Left lobe of liver (tissue), 2 donors: ENCODE results near the gene URM1. TPM values are rescaled to one million over a fixed set of nuclear protein-coding genes. Genes with fewer than 3 reads are reported as not detected.
A peak's percentile ranks its signal among the peaks of the same experiment; 100 is the strongest.

ENCODE experiments used
- ATAC-seq: fragments of 200-7000 bp; cut with Tn5 transposase; one replicate; pipeline ENCODE4 v1.9.1; 2020; ENCODE audit warnings: mild to moderate bottlenecking, moderate library complexity
- DNase-seq: peaks from one replicate; pipeline ENCODE4 v3.0.0-alpha.2; 2020; ENCODE audit warnings: low spot score
- total RNA-seq: library from RNA; stranded (reverse); gene quantifications from one replicate; pipeline ENCODE4 v1.2.1, GENCODE V29; 2021
- donor health status: DM: no; HTN: no; CAD: no; lungs with moderate emphysema.
- donor health status: DM: no; HTN: yes; CAD: no.

The URM1 gene
- total RNA-seq, 1 donor from 2014 or later: 24.6 TPM

DNA sequence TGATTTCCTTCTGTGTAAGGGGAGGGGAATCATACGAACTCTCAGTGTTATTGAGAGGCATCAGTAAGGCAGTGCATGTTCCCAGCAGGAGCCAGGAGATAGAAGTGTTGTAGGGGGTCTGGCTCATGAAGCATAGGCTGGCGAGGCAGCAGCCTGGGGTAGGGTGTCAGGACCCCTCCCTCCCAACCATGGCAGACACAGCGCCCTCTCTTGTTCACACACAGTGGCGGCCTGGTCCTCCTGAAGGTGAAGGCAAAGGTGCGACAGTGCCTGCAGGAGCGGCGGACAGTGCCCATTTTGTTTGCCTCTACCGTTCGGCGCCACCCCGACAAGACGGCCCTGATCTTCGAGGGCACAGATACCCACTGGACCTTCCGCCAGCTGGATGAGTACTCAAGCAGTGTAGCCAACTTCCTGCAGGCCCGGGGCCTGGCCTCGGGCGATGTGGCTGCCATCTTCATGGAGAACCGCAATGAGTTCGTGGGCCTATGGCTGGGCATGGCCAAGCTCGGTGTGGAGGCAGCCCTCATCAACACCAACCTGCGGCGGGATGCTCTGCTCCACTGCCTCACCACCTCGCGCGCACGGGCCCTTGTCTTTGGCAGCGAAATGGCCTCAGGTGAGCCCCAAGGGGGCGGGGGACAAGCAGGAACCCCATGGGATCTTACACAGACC lies 26.1 kb upstream of the URM1 start:
- DNase-seq (no peak), ATAC-seq (no peak)

DNA sequence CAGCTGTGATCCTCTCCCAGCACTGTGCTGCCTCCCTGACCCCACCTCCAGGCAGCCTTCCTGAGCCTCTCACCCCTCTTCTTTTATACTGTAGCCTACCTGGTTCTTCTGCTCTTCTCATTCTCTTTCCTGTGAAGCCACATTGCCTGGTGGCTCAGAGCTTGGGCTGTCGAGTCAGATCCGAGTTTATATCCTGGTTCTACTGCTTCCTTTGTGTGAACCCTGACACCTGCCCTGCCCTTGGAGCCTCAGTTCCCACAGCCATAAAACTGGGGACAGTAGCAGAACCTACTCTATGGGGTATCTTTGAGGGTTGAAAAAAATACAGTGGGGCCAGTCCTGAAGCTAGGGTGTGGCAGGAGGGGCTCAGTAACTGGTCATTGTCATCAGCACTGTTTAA lies 22.0 kb upstream of the URM1 start:
- DNase-seq (no peak), ATAC-seq (no peak)

DNA sequence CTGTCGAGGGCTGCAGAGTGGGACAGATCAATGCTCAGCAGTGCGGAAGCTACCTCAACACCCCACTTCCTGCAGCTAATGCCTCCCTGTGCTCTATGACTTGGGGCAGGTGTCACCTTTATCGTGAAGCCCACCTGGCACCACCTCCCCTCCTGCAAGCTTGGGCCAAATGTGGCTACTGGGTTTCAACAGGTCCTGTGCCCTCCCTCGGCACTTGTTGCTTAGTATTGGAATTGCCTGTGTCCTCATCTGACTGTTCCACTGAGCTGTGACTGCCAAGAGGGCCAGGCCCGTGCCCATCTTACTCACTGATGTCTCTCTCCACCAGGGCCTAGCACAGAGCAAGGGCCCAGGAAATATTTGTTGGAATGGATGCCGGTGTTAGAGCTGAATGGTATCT lies 21.4 kb upstream of the URM1 start:
- DNase-seq (no peak), ATAC-seq (no peak)

DNA sequence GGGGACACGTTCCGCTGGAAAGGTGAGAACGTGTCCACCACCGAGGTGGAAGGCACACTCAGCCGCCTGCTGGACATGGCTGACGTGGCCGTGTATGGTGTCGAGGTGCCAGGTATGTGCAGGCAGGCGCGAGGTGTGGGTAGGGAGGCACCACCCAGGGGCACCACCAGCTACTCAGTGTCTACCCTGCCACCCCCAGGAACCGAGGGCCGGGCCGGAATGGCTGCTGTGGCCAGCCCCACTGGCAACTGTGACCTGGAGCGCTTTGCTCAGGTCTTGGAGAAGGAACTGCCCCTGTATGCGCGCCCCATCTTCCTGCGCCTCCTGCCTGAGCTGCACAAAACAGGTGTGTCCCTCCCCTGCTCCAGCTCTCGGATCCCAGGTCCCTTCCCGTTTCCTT lies 15.7 kb upstream of the URM1 start:
- ATAC-seq (no peak), DNase-seq (no peak)

DNA sequence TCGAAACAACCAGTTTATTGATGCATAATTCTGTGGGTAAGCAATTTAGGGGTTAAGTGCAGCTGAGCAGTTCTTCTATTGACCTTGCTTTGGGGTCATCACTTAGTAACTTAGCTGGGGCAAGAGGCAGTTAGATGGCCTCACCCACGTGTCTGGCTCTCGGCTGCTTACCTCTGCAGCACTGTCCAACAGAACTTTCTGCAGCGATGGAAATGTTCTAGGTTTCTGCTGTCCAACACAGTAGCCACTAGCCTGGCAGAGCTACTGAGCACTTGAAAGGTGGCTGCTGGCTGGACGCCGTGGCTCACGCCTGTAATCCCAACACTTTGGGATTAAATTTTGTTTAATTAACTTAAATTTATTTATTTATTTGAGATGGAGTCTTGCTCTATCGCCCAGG lies 13.1 kb upstream of the URM1 start:
- DNase-seq (no peak), ATAC-seq (peak; percentile 24)

DNA sequence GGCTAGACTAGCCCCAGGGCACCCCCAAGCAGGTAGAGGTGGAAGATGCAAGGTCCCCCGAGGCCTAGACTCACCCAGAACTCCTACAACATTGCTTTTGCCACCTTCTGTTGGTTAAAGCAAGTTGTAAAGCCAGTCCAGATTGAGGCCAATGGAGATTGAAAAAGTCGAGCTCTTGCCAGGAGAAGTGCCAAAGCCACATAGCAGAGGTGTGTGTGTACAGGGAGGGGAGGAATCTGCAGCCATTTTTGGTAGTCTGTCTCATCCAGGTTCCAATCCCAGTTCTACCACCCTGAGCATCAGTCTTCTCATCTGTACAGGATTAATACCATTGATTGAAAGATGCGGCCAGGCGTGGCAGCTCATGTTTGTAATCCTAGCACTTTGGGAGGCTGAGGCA lies 12.3 kb upstream of the URM1 start:
- DNase-seq (no peak), ATAC-seq (no peak)

DNA sequence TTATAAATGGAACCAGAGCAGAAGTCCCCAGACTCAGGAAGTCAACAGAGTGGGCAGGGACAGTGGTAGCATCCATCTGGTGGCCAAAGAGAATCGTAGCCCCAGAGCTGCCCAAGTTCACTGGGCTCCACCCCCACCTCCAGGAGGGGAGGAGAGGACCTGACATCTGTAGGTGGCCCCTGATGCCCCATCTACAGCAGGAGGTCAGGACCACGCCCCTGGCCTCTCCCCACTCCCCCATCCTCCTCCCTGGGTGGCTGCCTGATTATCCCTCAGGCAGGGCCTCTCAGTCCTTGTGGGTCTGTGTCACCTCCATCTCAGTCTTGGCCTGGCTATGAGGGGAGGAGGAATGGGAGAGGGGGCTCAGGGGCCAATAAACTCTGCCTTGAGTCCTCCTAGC lies 10.3 kb upstream of the URM1 start:
- DNase-seq: no peak
- ATAC-seq: no peak

DNA sequence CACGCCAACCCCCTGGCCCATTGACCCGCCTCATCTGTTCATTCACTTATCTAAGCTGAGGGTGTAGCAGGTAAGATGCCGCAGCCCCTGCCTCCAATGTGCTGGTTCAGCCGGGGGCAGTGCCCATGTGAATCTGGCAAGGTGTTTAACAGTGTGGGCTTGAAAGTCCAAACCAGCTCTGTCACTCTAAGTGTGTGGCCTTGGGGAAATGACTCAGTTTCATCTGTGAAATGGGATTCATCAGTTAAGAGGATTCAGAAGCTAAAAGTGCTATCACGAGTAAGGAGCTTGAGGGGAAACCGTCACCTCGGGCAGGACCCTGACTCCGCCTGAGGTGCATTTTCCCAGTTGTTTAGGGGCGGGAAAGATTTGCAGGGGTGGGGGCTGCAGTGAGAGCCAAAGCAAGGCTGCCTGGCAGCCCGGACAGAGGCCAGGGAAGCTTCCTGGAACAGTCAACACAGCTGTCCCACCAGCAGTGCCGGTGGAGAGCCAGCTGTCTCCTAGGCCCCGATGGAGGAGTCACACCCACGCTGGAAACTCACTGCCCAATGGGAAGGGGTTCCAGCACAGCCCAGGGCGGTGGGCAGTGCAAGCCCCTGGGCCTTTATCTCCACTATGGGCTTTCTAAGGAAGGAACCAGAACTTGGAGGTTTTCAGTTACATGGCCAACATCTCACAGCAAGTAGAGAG lies 9.7 kb upstream of the URM1 start:
- DNase-seq (no peak), ATAC-seq (no peak)

DNA sequence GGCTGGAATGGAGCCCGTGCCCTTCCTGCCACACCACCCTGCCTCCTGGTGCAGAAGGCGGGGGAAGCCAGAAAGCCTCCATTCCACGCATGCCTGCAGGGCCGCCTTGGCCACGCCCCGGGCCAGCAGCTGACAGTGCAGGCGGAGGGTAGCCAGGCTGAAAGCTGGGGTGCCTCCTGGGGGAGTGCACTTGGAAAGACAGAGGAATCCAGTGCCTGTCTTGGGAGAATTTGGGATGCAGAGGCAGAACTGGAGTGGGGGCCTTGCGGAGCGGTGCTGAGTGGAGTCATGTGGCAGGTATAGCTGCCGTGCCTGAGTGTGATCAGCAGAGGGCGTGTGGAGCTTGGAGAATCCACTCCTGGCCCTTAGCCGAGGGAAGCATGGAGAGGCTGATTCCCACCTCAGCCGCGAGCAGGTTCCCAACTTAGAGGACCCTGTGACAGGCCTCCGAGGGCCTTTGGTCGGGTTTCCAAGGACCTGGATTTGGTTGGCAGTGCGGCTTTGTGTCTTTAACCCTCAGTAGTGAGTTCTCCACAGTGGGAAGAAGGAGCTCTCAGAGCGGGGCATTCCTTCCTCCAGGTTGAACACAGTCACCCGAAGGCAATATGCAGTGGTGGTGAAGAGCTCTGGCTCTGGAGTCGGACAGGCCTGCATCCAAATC lies 9.1 kb upstream of the URM1 start:
- DNase-seq (peak; percentile 81), ATAC-seq (peak; percentile 94)

DNA sequence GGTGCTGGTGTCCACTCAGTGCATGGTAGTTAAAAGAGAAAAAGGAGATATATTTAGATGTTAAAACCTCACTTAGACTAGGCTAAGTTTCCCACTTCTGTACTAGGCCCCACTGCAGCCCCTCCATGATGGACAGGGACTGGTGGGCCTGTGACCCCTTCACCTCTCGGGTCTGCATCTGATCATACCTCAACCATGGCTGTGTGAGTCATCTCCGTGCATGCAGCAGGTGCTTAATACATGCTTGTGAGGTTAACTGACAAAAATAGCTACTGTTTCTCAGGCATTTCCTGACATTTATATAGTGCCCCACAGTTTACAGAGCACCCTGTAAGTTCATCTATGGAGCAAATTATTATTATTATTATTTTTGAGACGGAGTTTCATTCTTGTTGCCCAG lies 8.4 kb upstream of the URM1 start:
- DNase-seq (no peak), ATAC-seq (no peak)

DNA sequence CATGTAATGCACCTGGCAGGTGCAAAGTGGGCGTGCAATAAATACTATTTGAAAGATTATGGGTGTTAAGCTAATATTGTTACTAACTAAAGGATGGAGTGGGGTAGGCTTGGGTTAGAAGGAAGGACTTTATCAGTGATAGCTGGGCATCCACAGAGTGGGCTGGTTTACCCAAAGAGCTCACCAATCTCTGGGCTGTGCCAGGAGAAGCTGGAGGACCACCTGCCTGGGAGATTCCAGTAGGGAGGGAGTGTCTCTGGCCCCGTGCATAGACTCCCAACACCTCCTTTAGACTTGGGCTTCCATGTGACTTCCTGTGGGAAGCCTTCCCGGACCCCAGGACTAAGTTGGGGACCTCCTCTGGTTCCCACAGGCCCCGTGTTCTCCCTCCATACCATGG lies 5.6 kb upstream of the URM1 start:
- ATAC-seq: no peak
- no peak for DNase-seq

DNA sequence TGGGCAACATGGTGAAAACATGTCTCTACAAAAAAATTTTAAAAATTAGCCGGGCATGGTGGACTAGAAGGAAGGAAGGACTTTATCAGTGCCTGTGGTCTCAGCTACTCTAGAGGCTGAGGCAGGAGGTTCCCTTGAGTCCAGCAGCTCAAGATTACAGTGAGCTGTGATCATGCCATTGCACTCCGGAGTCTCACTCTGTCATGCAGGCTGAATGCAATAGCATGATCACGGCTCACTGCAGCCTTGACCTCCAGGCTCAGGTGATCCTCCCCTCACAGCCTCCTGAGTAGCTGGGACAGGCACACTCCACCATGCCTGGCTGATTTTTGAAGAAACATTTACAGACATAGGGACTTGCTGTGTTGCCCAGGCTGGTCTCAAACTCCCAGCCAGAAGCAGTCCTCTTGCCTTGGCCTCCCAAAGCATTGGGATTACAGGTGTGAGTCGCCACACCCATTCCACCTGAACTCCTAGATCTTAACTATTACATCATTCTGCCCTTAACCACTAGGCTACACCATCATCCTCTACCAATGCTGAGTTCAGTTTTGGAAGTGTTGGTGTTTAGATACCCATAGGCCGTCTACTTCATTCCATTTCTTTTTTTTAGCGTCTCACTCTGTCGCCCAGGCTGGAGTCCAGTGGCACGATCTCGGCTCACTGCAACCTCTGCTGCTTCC lies 2.0 kb upstream of the URM1 start:
- no peak for ATAC-seq

DNA sequence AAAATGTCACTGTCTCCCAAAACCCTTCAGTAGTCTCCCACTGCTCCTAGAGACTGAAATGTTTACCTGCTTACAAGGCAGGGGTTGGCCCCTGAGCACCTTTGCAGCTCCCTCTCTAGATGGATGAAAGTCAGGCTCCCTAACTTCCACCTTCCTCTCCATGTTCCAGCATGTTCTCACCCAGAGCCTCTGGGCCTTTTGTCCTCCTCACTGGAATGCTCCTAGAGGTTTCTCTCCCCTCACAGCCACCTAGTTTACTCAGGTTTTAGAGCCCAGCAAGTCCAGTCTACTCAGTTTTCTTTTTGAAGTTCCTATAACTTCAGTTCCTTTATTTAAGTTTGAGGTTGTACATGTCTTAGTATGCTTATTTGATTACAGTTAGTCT lies 815 bp upstream of the URM1 start:
- no peak for ATAC-seq

More for the DNA sequence above, 2.0 kb upstream of the URM1 start:
- DNase-seq: no peak

DNA sequence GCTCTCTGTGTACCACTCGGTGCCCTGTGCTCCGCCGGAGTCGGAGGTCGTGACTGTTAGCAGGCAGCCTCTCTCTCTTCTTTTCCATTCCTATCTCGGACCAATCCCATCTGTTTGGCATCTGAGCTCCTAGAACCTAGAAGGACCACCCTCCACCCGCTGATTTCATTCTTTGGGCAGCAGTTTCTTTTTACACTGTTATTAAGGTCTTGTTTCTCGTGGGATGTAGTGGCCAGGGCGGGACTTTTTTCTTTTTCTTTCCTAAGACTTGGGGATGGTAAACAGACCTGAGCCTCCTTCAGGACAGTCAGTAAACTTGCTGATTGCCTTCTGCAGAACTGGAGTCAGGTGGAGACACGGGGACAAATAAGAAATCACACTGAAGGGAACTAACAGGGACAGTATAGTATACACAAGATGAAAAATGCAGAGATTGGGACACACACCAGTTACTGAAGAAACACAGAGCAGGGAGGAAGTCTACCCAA lies 500 bp downstream of the URM1 start:
- ATAC-seq (no peak), DNase-seq (no peak)

More for the DNA sequence above, 815 bp upstream of the URM1 start:
- DNase-seq: no peak

DNA sequence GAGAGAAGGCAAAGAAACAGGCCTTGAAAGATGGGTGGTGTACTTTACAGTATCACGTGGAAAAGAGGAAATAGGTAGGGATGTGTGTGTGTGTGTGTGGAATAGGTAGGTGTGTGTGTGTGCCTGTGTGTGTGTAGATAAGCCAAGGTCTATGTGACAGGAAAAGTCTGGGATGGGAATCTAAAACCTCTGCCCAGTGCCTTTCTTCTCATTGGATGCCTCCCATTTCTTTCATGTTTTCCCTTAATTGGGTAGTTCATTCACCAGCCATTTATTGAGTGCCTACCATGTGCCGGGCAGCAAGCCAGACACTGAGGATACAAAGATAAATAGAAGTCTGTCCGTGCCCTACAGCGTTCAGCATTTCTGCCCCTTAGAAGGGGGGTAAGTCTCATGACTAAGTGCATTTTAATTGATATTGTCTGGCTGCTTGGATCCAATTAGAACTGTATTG lies 1.0 kb downstream of the URM1 start:
- no peak for DNase-seq
- no peak for ATAC-seq

DNA sequence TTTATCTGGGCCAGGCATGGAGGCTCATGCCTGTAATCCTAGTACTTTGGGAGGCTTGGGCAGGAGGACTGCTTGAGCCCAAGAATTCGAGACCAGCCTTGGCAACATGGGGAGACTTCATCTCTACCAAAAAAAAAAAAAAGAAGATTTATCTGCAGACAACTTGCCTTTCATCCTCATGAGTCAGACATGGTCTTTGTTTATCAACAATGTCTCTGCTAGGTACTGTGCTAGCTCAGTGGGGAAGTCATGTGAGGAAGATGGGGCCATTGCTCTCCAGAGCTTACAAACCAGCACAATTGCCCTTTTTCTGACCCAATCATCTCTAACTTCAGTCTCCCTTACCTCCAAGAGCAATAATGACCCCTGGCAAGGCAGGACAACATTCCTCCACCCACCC lies 1.6 kb downstream of the URM1 start:
- ATAC-seq: no peak
- DNase-seq: no peak

DNA sequence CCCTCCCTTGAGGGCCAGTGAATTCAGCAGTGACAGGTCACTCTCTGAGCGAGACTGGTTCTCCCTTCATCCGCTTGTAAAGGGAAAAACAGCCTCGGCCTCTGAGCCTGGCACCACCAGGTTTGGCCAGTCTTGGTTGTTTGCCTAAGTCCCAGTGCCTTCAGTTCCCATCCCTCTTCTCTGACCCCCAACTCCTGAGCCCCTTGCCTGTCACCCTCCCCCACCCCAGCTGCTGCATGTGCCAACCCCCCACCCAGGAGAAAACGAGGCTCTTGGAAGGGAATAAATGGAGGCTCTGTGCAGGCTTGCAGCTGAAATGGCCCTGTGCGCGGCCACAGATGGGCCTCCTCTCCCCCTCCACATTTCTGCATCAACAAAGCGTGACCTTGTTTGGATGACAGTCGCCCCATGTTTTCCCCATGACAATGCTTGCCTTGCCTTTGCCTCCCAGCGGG lies 3.1 kb downstream of the URM1 start:
- ATAC-seq: no peak

DNA sequence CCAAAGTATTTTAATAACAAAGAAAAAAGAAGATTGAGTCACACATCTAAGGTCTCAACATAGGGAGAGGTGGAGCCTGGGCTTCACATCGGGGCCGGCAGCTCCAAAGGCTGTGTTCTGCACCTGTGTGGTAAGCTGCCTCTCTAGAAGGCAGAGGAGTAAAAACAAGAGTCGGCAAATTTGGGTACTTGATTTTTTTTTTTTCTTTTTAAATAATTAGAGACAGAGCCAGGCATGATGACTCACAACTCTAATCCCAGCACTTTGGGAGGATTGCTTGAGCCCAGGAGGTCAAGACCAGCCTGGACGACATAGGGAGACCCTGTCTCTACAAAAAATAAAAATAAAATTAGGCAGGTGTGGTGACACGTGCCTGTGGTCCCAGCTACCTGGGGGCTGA lies 4.7 kb downstream of the URM1 start:
- DNase-seq (no peak), ATAC-seq (no peak)

More for the DNA sequence above, 3.1 kb downstream of the URM1 start:
- no peak for DNase-seq

DNA sequence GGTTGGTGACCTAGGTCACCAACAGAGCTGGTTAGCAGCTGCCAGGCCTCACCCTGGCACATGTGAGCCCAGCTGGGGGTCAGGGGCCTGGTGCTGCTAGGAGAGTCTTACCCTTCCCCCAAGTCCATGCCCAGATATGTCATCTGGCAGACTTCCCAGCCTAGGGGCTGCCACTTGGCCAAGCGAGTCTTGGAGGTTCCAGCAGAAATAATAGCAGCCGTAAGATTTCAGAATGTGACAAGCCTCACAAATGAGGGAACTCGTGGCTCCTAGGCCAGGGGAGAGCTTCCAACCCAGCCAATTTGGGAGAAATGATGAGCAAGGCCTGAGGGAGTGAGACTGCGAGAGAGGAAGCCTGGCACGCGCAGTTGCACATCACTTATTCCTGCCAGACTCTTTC lies 11.1 kb downstream of the URM1 start:
- DNase-seq: no peak
- no peak for ATAC-seq

DNA sequence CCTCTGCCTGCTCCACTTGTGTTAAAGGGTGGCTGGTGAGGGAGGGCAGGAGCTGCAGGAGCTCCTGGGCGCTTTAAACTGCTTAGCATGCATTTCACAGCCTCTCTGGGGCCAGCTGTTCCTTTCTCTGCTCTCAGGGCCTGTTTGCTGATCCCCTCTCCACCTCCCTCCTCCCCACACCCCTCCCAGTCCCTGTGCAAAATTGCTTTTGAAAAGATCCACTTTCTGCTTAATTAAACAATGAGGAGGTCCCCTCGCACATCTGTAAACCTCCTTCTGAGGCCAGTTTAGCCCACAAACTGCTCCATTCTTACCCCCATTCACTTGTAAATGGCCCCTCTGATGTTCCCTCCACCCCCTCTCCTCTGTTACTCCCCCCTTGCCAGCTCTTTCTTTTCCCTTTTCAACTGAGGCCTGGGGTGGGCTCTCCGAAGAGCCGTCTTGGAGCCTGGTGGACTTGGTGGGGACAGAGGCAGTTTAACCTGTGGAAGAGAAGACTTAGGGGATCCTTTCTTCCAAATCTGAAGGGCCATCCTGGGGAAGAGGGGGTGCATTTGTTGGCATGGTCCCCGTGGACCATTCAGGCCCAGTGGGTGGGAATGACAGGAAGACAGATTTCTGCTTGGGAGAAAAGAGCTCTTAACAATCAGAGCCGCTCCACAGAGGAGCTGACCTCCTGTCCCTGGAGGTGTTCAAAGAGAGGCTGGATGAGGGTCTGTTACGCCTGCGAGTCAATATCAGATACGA lies 12.0 kb downstream of the URM1 start:
- DNase-seq (no peak), ATAC-seq (no peak)

DNA sequence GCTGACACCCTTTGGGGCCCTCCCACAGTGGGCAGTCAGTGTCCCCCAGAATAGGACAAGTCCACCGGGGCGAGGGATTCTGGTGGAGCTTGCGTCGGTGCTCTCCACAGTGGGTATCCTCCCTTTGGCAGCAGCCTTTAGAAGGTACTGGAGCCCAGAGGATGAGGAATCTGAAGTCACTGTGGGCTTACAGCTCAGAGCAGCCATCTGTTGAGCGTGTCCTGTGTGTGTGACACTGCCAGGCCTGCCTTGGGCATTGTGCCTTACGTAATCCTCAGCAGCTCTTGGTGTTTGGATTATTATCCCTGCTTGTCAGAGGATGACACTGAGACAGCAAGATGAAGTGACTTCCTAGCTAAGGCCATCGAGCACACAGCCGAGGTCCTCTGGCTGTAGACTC lies 12.6 kb downstream of the URM1 start:
- no peak for ATAC-seq

More for the DNA sequence above, 12.6 kb downstream of the URM1 start:
- no peak for DNase-seq
